NCI-H526 (cell line): ENCODE results near the gene PNPLA6.

Source experiments
- DNase-seq, 2 experiments: peaks; one replicate each; lab custom pipeline; 2025; lab: John Stamatoyannopoulos, UW

PNPLA6 gene

GRCh38 chr19:7535047-7535997 is at the start of gene PNPLA6:
Gene PNPLA6 (plus strand): TSS chr19:7535717. CDS start chr19:7535789, 72 bp downstream.
- DNase-seq: peak; percentile 76 to 86

DNA sequence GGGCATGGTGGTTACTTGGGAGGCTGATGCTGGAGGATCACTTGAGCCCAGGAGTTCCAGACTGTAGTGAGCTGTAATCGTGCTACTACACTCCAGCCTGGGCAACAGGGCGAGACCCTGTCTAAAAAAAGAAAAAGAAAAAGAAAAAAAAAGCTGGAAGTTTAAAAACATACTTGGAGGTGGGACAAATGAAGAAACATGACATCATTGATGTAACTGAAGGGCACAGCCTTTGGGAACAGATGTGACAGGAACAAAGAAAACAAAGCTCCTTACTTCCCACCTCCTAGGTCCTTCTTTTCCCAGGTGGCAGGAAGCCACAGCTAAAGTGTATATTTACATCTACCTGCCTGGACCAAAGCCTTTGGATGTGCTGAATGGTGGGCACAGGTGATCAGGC is 48.6 kb upstream of the PNPLA6 start:
- DNase-seq: no peak

DNA sequence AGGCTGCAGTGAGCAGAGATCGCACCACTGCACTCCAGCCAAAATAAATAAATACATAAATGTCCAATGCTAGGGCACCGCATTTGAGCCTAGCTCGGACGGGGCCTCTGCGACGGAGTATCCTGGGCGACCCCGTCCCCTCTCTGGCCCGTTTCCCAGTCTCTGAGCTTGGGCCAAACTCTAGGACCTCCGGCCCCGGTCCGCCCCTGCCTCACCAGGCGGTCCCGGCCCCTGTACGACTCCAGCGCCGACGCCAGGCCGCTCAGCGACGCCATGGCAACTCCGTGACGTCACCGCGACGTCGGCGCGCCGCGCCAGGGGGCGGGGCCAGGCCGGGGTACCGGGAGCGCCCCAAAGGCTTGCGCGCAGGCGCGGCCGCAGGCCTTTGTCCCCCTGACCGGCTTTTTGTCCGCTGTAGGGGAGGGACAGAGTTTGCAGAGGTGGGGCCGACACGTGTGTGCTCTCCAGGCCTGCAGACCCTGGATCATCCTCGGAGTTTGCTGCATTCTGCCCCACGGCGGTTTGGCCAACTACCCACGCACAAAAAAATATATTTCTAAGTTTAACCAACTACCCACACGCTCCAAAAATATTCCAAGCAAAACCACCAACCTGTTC is 46.7 kb upstream of the PNPLA6 start, which contains the start of gene PEX11G:
Gene PEX11G, minus strand, starts transcription at position 300 of the 618 bp plus-strand sequence. Its CDS starts 25 bp downstream, at position 275.
- peak; percentile 33 to 77 for DNase-seq

- DNase-seq: no peak
These were observed 45.9 kb upstream of the PNPLA6 start for GRCh38 chr19:7489609-7490044.

DNA sequence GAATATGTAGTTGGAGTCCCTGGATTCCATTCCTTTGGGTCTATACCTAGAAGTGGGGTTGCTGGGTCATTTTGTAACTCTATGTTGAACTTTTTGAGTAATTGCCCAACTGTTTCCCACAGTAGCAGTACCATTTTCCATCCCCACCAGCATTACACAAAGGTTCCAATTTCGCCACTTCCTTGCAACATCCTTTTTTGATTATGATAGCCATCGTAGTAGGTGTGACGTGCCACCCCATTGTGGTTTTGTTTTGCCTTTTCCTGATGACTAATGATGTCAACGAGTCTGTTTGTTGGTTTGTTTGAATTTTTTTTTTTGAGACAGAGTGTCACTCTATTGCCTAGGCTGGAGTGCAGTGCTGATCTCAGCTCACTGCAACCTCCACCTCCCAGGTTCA is 43.4 kb upstream of the PNPLA6 start:
- DNase-seq: no peak

- no peak for DNase-seq
These were observed 43.0 kb upstream of the PNPLA6 start for GRCh38 chr19:7492558-7492957.

DNA sequence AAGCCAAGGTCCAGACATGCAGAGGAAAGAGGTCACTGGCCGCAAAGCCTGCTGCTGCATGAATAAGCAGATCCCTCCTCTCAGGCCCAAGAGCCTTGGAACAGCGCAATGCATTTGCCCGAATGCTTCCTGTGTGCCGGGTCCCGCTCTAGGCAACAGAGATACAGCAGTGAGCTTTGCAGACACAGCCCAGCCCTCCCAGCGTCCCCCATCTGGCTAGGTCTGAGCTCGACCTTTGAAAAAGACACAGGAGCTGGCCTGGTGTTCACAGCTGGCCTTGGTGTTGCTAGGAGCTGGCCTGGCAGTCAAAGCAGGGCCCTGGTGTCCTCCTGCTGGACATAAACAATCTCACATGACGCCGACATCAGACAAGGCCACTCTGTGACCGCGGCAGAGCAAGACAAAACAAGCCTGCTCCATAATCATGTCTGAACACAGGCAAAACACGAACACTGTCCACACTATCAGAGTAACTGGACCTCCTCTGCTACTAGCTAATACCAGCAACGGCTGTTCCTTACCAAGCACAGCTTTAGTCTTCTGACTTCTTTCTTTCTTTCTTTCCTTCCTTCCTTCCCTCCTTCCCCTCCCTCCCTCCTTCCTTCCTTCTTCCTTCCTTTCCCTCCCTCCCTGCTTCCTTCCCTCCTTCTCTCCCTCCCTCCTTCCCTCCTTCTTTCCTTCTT is 41.0 kb upstream of the PNPLA6 start:
- DNase-seq: no peak

- DNase-seq: no peak
These were observed 38.2 kb upstream of the PNPLA6 start for GRCh38 chr19:7497292-7497691.

- DNase-seq: peak; percentile 56 to 89
These were observed 34.6 kb upstream of the PNPLA6 start for GRCh38 chr19:7500811-7501450.

DNA sequence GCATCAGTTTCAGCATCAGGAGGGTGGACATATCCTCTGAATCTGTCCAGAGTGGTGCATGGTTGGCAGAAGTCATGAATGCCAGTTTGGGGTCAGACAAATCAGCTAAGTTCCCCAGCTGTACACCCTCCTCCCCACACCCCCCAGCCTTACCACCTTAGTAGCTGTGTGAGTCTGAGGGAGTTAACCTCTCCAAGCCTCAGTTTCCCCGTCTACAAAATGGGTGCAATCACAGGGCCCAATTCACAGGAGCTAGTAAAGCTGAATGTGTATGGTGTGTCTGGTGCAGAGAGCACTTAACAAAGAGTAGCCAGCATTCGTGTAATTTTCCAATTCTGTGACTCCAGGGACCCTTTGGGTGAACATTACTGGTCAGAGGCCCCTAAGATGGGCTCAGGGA is 33.0 kb upstream of the PNPLA6 start:
- DNase-seq: no peak

- no peak for DNase-seq
These were observed 30.8 kb upstream of the PNPLA6 start for GRCh38 chr19:7504684-7505083.

DNA sequence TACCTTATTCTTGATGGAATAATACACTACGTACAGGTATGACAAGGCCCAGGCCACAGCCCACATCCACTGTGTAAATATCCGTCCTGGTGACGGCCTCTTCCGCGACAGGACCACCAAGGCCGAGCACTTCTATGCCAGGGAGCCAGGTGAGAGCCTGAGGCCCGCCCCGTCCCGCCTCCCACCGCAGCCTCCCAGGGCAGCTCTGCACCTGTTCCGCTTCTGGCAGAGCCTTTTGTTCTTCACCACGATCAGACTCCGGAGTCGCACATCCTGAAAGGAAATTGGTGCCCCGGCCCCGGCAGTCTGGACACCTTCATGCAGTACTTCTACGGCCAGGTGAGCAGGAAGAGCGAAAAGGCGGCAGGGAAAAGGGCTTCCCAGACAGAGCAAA is 30.2 kb upstream of the PNPLA6 start:
- DNase-seq: peak; percentile 36 to 57

GRCh38 chr19:7505682-7506384 is 29.7 kb upstream of the PNPLA6 start:
- peak; percentile 24 to 86 for DNase-seq

DNA sequence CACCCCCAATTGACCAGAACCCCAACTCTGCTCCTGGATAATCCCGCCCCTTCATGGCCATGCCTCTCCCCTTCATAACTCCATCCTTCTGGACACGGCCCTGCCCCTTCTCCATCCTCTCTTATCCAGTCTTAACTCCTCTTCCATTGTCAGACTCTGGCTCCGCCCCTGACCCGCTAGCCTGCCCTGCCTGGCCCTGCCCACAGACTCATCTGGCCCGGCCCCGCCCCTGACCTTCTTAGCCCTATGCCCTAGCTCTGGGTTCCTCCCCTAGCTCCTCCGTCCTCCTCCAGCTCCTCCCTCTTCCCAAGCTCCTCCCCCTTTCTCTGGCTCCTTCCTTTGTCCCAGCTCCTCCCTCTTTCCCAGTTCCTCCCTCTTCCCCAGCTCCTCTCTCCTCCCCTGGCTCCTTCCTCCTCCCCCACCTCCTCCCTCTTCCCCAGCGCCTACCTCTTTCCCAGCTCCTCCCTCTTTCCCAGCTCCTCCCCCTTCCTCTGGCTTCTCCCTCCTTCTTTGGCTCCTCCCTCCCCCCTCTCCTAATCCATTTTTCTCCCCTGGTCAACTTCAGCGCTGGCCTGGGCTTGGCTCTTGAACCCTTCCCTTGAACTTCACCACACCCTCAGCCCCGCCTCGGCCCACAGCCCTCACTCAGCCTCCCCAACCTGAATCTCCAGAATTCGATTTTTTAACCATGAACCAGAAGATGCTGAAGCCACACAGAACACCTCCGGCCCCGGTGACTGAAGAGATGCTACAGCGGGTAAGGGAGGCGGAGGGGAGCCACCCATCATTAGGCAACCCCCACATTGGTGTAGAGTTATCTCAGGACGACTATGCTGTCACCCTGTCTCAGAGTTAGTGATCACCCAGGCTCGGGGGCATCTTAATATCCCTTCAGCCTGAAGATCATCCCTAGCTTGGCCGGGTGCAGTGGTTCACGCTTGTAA is 28.9 kb upstream of the PNPLA6 start:
- peak; percentile 82 to 94 for DNase-seq

DNA sequence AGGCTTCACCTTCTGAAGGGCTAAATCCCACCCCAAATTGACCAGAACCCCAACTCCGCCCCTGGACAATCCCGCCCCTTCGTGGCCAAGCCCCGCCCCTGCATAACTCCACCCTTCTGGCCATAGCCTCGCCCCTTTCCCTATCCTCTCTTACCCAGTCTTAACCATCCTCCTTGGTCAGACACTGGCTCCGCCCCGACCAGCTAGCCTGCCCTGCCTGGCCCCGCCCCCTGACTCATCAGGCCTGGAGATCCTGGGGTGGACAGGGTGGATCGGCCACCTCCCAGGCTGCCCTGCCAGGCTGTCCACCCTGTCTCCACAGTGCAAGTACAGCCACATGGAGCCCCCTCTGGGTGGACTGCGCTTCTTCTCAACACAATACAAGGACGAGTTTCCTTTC is 27.6 kb upstream of the PNPLA6 start:
- DNase-seq: peak in 1 of 2 experiments; percentile 45

GRCh38 chr19:7509625-7510024 is 25.9 kb upstream of the PNPLA6 start:
- no peak for DNase-seq

DNA sequence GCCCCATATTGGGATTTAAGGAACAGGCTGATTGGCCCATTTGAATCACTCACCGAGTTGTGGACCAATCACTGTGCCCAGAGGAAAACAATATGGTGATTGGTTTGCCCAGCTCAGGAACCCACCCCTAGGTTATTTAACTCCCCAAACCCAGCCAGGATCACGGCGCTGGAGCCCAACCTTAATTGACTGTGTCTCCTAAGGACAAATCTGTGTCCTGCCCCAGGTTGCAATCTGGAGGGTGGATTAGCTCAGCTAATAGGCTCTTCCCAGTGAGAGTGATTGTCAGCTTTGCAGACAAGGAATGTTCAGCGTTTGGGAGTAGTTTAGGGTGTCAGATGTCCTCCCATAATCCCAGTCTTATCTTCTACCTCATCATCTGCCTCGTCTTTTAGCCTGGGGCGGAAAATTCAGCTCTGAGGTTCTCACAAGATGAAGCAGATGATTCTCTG is 23.1 kb upstream of the PNPLA6 start:
- no peak for DNase-seq

DNA sequence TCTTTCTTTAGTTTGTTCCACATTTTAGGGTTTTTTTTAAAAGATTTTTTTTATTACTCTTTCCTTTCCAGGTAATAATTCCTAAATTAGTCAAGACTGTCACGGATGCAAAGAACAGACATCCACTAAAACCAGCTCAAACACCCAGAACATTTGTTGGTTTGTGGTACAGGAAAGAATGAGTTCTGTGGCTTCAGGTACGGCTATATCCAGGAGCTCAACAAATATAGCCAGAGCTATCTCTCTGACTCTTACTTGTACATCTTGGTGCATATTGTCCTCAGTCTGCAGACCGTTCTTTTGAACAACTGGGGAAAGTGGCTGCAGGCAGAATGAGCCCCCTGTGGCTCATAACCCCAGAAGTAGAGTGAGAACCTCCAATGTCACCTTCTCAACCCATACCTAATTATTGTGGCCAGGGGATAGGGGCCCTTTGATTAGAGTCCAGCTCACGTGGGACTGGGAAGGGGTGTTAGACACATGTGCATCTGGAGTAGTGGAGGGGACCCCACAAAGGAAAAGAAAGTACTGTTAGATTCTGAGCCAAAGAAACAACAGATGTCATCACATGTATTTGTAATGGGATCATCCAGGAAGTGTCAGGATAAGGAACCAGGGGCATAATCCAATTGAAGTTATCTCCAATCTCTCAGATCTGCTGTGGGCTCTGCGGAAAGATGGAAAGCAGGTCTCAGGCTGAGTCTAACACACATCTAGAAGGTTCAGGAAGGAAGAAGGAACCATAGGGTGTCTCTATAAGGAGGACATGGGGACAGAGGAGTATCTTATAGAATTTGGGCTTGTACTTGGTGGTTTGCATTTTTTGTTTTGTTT is 21.5 kb upstream of the PNPLA6 start:
- no peak for DNase-seq

- DNase-seq: no peak
These were observed 20.3 kb upstream of the PNPLA6 start for GRCh38 chr19:7515110-7515644.
